BLaER1 treated with 17β-estradiol and CSF1 and Interleukin-3, amounts not matched to agents 10 nM and 100 nM (cell line): ENCODE results near the gene HTT-AS.

Experiments
- H3K27ac ChIP-seq, 11 experiments: shearing (Covaris generic); formaldehyde crosslinking; 2 replicates each; pipeline ENCODE4 v1.8.1; 2022
- H3K27me3 ChIP-seq, 11 experiments: shearing (Covaris generic); formaldehyde crosslinking; 2 replicates each; pipeline ENCODE4 v1.8.1; 2022
- H3K36me3 ChIP-seq, 11 experiments: shearing (Covaris generic); formaldehyde crosslinking; 2 replicates each; pipeline ENCODE4 v1.8.1; 2022
- H3K4me1 ChIP-seq, 10 experiments: shearing (Covaris generic); formaldehyde crosslinking; 2 replicates each; pipeline ENCODE4 v1.8.1; 2022
- H3K4me2 ChIP-seq, 11 experiments: shearing (Covaris generic); formaldehyde crosslinking; 2 replicates each; pipeline ENCODE4 v1.8.1; 2022
- H3K4me3 ChIP-seq, 10 experiments: shearing (Covaris generic); formaldehyde crosslinking; 2 replicates each; pipeline ENCODE4 v1.8.1; 2022
- H3K9ac ChIP-seq, 11 experiments: shearing (Covaris generic); formaldehyde crosslinking; 2 replicates each; pipeline ENCODE4 v1.8.1; 2022
- H3K9me3 ChIP-seq, 11 experiments: shearing (Covaris generic); formaldehyde crosslinking; replicated peaks in 1 of 11; 2 replicates each; pipeline ENCODE4 v1.8.1; 2022
- H4K20me1 ChIP-seq, 11 experiments: shearing (Covaris generic); formaldehyde crosslinking; 2 replicates each; pipeline ENCODE4 v1.8.1; 2022
- Cebpa-rat ChIP-seq, 11 experiments: shearing (Covaris generic); IDR thresholded peaks; 2 replicates each; pipeline ENCODE4 v1.8.1; 2022

The HTT-AS gene

GRCh38 chr4:3035249-3035648 is 39.1 kb downstream of the HTT-AS start:
- Histone ChIP-seq H3K9me3 (no peaks in the 10 kb centered on the region), H3K27me3 (no peaks in the 10 kb centered on the region), H4K20me1 (no peaks in the 10 kb centered on the region), H3K27ac (no peak overlapping the region), H3K4me2 (no peak overlapping the region), H3K36me3 (no peaks in the 10 kb centered on the region), H3K4me1 (peaks cover 13 to 25% (median 17%) of the 10 kb centered on the region in 10 experiments), H3K9ac (no peak overlapping the region), H3K4me3 (no peak overlapping the region)
- no peak for TF ChIP-seq Cebpa-rat (IDR thresholded peaks at IDR 0.05)

- peaks cover 10 to 20% (median 15%) of the 10 kb centered on the region in 10 experiments for H3K4me1 ChIP-seq
- no peak overlapping the region for H3K9ac ChIP-seq
- H3K27ac ChIP-seq = no peak overlapping the region
- H3K27me3 ChIP-seq = no peaks in the 10 kb centered on the region
- H3K9me3 ChIP-seq = no peaks in the 10 kb centered on the region
- no peak for TF ChIP-seq Cebpa-rat (IDR thresholded peaks at IDR 0.05)
- H3K4me3 ChIP-seq = no peak overlapping the region
- no peak overlapping the region for H3K4me2 ChIP-seq
- H3K36me3 ChIP-seq = no peaks in the 10 kb centered on the region
- H4K20me1 ChIP-seq = no peaks in the 10 kb centered on the region
Measured at GRCh38 chr4:3034231-3034630, 40.1 kb downstream of the HTT-AS start.

- H3K9ac ChIP-seq = no peak overlapping the region
- H3K9me3 ChIP-seq = no peaks in the 10 kb centered on the region
- no peaks in the 10 kb centered on the region for H3K36me3 ChIP-seq
- no peak for TF ChIP-seq Cebpa-rat (IDR thresholded peaks at IDR 0.05)
- no peak overlapping the region for H3K4me3 ChIP-seq
- no peaks in the 10 kb centered on the region for H4K20me1 ChIP-seq
- H3K27me3 ChIP-seq = no peaks in the 10 kb centered on the region
- no peak overlapping the region for H3K4me2 ChIP-seq
- no peak overlapping the region for H3K27ac ChIP-seq
- 0 out of 20 replicates have a peak, but pooled peaks cover 0 to 4% (median 0%) of the 10 kb centered on the region in 10 experiments for H3K4me1 ChIP-seq
Measured at GRCh38 chr4:3031357-3032082, 42.8 kb downstream of the HTT-AS start.

- no peaks in the 10 kb centered on the region for H3K36me3 ChIP-seq
- H4K20me1 ChIP-seq = no peaks in the 10 kb centered on the region
- no peak for TF ChIP-seq Cebpa-rat (IDR thresholded peaks at IDR 0.05)
- H3K27me3 ChIP-seq = no peaks in the 10 kb centered on the region
- H3K4me2 ChIP-seq = no peak overlapping the region
- H3K27ac ChIP-seq = no peak overlapping the region
- H3K9me3 ChIP-seq = no peaks in the 10 kb centered on the region
- H3K9ac ChIP-seq = no peak overlapping the region
- 0 out of 20 replicates have a peak, but pooled peaks cover 0 to 4% (median 0%) of the 10 kb centered on the region in 10 experiments for H3K4me1 ChIP-seq
- no peak overlapping the region for H3K4me3 ChIP-seq
Measured at GRCh38 chr4:3030566-3031356, 43.6 kb downstream of the HTT-AS start.

- H3K4me1 ChIP-seq = 0 out of 20 replicates have a peak, but pooled peaks cover 0 to 4% (median 0%) of the 10 kb centered on the region in 10 experiments
- no peaks in the 10 kb centered on the region for H3K36me3 ChIP-seq
- H3K9me3 ChIP-seq = no peaks in the 10 kb centered on the region
- H3K9ac ChIP-seq = no peak overlapping the region
- no peak overlapping the region for H3K4me3 ChIP-seq
- no peak overlapping the region for H3K4me2 ChIP-seq
- no peak for TF ChIP-seq Cebpa-rat (IDR thresholded peaks at IDR 0.05)
- no peak overlapping the region for H3K27ac ChIP-seq
- no peaks in the 10 kb centered on the region for H3K27me3 ChIP-seq
- no peaks in the 10 kb centered on the region for H4K20me1 ChIP-seq
Measured at GRCh38 chr4:3029464-3029863, 44.9 kb downstream of the HTT-AS start.

GRCh38 chr4:3026540-3026939 is 47.8 kb downstream of the HTT-AS start:
- TF ChIP-seq Cebpa-rat (IDR thresholded peaks at IDR 0.05) = no peak
- Histone ChIP-seq H3K27me3 (no peaks in the 10 kb centered on the region), H3K4me1 (no peaks in the 10 kb centered on the region), H3K4me2 (no peak overlapping the region), H4K20me1 (no peaks in the 10 kb centered on the region), H3K36me3 (no peaks in the 10 kb centered on the region), H3K9me3 (peaks cover 0 to 12% (median 8%) of the 10 kb centered on the region in 11 experiments; a peak in 14 of 22 replicates), H3K4me3 (no peak overlapping the region), H3K27ac (no peak overlapping the region), H3K9ac (no peak overlapping the region)

GRCh38 chr4:3025881-3026280 is 48.5 kb downstream of the HTT-AS start:
- H3K9me3 ChIP-seq = peaks cover 0 to 12% (median 8%) of the 10 kb centered on the region in 11 experiments; a peak in 14 of 22 replicates
- no peaks in the 10 kb centered on the region for H3K4me1 ChIP-seq
- H3K27ac ChIP-seq = no peak overlapping the region
- no peak overlapping the region for H3K4me2 ChIP-seq
- H3K27me3 ChIP-seq = no peaks in the 10 kb centered on the region
- no peaks in the 10 kb centered on the region for H4K20me1 ChIP-seq
- no peak overlapping the region for H3K4me3 ChIP-seq
- no peak overlapping the region for H3K9ac ChIP-seq
- H3K36me3 ChIP-seq = no peaks in the 10 kb centered on the region
- TF ChIP-seq Cebpa-rat (IDR thresholded peaks at IDR 0.05) = no peak

- H3K27ac ChIP-seq = no peak overlapping the region
- TF ChIP-seq Cebpa-rat (IDR thresholded peaks at IDR 0.05) = no peak
- H3K4me2 ChIP-seq = no peak overlapping the region
- no peaks in the 10 kb centered on the region for H3K36me3 ChIP-seq
- no peak overlapping the region for H3K9ac ChIP-seq
- H3K4me3 ChIP-seq = no peak overlapping the region
- H4K20me1 ChIP-seq = no peaks in the 10 kb centered on the region
- peaks cover 0 to under 1% (median 0%) of the 10 kb centered on the region in 10 experiments; a peak in 1 of 20 replicates for H3K4me1 ChIP-seq
- no peaks in the 10 kb centered on the region for H3K27me3 ChIP-seq
- peaks cover 0 to 12% (median 8%) of the 10 kb centered on the region in 11 experiments; a peak in 14 of 22 replicates for H3K9me3 ChIP-seq
Measured at GRCh38 chr4:3022651-3023050, 51.7 kb downstream of the HTT-AS start.

- no peaks in the 10 kb centered on the region for H4K20me1 ChIP-seq
- H3K27ac ChIP-seq = no peak overlapping the region
- TF ChIP-seq Cebpa-rat (IDR thresholded peaks at IDR 0.05) = no peak
Measured at GRCh38 chr4:3022112-3022511, 52.2 kb downstream of the HTT-AS start.

More at GRCh38 chr4:3022112-3022511, 52.2 kb downstream of the HTT-AS start:
- Histone ChIP-seq H3K4me3 (no peak overlapping the region), H3K4me1 (peaks cover 0 to 6% (median 0%) of the 10 kb centered on the region in 10 experiments; a peak in 1 of 20 replicates), H3K9me3 (peaks cover 0 to 12% (median 8%) of the 10 kb centered on the region in 11 experiments; a peak in 14 of 22 replicates), H3K9ac (no peak overlapping the region), H3K4me2 (no peak overlapping the region), H3K27me3 (no peaks in the 10 kb centered on the region), H3K36me3 (no peaks in the 10 kb centered on the region)
